Measurements from ENCODE around the gene B4GALT3. TPM values are rescaled to one million over a fixed set of nuclear protein-coding genes. Genes with fewer than 3 reads are reported as not detected.

B4GALT3 gene
- total and polyA plus RNA-seq, 2 of the 8 experiments (the other 6 are each of a cell fraction or from before 2014, with no cell fraction given), result 42.3 to 43.0 TPM

- no peak overlapping the region for H2BK5ac ChIP-seq (ENCODE audit: low read depth, low read length)
- H3K36me3 ChIP-seq (ENCODE audit: control insufficient read depth in 2 of 4, insufficient read depth in 4 of 4, low read length in 3 of 4), result peaks cover 4 to 12% (median 7%) of the 10 kb centered on the region in 4 experiments; a peak in 4 of 8 replicates
- H3K4me2 ChIP-seq (ENCODE audit: insufficient read depth in 1 of 2, low read depth in 2 of 2, low read length in 2 of 2), result no peak overlapping the region
- H3K79me1 ChIP-seq (ENCODE audit: low read depth, low read length), result no peaks in the 10 kb centered on the region
- H2BK20ac ChIP-seq (ENCODE audit: low read length), result no peak overlapping the region
- DNase-seq (ENCODE audit: low read depth in 1 of 2, low spot score in 2 of 2) (no peak), FAIRE-seq (no peak)
- no peaks in the 10 kb centered on the region for H4K20me1 ChIP-seq (replicated peaks in 1 of 2; ENCODE audit: control insufficient read depth in 1 of 2, insufficient read depth in 2 of 2, low read length in 2 of 2)
- 90% methylated on average over 5 of the region's 5 CpGs; no CpG with 5 or more reads in 1 of the 2 experiments for WGBS, 2 experiments (ENCODE audit: extremely low coverage in 1 of 2, insufficient coverage in 1 of 2, insufficient read length in 1 of 2, insufficient replicate concordance in 2 of 2, low coverage in 1 of 2, low lambda C conversion rate in 2 of 2, missing lambda C conversion rate in 1 of 2)
- H3K4ac ChIP-seq (replicated peaks; ENCODE audit: insufficient read length, low read depth, low read length), result no peak overlapping the region
- H2AK5ac ChIP-seq (ENCODE audit: low read depth, low read length), result no peak overlapping the region
- ChIA-PET POLR2A (ENCODE audit: partially characterized antibody) (no interaction called here), CTCF (ENCODE audit: partially characterized antibody) (interaction anchor here (1.0 to 6.1 kb wide), 3 partner anchors 9 to 102 kb away, joined by 3 to 67 read pairs (median 4); partner anchors contain the start of gene NDUFS2)
- TF ChIP-seq E2F6 (IDR thresholded peaks at IDR 0.05), result no peak
- no peak for TF ChIP-seq TBP (IDR thresholded peaks at IDR 0.05; ENCODE audit: low read depth, low read length)
- TF ChIP-seq TAF7 (optimal IDR thresholded peaks at IDR 0.05; ENCODE audit: borderline replicate concordance, low read depth, low read length), result no peak
- no peak for TF ChIP-seq CBX8 (IDR thresholded peaks at IDR 0.05; ENCODE audit: borderline replicate concordance, low read depth, low read length)
- no peak for TF ChIP-seq CBX5 (IDR thresholded peaks at IDR 0.05; ENCODE audit: low read depth, low read length)
- TF ChIP-seq JUN (IDR thresholded peaks at IDR 0.05; ENCODE audit: low read depth, low read length), result no peak
- no peak for TF ChIP-seq RNF2 (IDR thresholded peaks at IDR 0.05; ENCODE audit: borderline replicate concordance, low read depth, low read length, missing control alignments, poor library complexity, severe bottlenecking)
- no peak for TF ChIP-seq GTF2F1 (IDR thresholded peaks at IDR 0.05; ENCODE audit: borderline replicate concordance, low read depth, low read length)
- no peak for TF ChIP-seq BRCA1 (IDR thresholded peaks at IDR 0.05; ENCODE audit: low read depth, low read length)
- no peak for TF ChIP-seq EGR1 (IDR thresholded peaks at IDR 0.05; ENCODE audit: borderline replicate concordance, low read depth, low read length)
- TF ChIP-seq ATF2 (IDR thresholded peaks at IDR 0.05; ENCODE audit: low read length), result no peak
- H4K5ac ChIP-seq (ENCODE audit: insufficient read length, low read depth, low read length), result no peak overlapping the region
- H2BK15ac ChIP-seq (ENCODE audit: low read length), result no peak overlapping the region
- H3K18ac ChIP-seq (ENCODE audit: extremely low read depth, low read length), result no peak overlapping the region
- H2AFZ ChIP-seq (ENCODE audit: low read length), result no peak overlapping the region
- H3K27me3 ChIP-seq (replicated peaks in 1 of 4; ENCODE audit: control insufficient read depth in 3 of 4, extremely low read depth in 1 of 4, insufficient read depth in 3 of 4, low read length in 3 of 4), result no peaks in the 10 kb centered on the region; a peak in 1 of 7 replicates
- no peak overlapping the region for H3K9ac ChIP-seq (replicated peaks in 1 of 4; ENCODE audit: extremely low read depth in 1 of 4, low read depth in 3 of 4, low read length in 3 of 4)
- no peak overlapping the region for H3K27ac ChIP-seq (ENCODE audit: low read depth, low read length)
- H4K8ac ChIP-seq (ENCODE audit: extremely low read depth, insufficient read depth, low read length), result no peak overlapping the region
- H4K91ac ChIP-seq (replicated peaks; ENCODE audit: insufficient read length, low read length), result no peak overlapping the region
- H3K9me3 ChIP-seq (ENCODE audit: insufficient read depth in 2 of 2, low read depth in 1 of 2, low read length in 1 of 2), result no peaks in the 10 kb centered on the region
- no peak overlapping the region for H3K4me3 ChIP-seq (ENCODE audit: extremely low read depth in 1 of 4, insufficient read depth in 2 of 4, low read depth in 3 of 4, low read length in 4 of 4)
- H3K4me1 ChIP-seq (replicated peaks in 1 of 4; ENCODE audit: control insufficient read depth in 3 of 4, insufficient read depth in 4 of 4, low read length in 3 of 4), result no peaks in the 10 kb centered on the region; a peak in 2 of 7 replicates
- no peak overlapping the region for H3K14ac ChIP-seq (ENCODE audit: insufficient read length)
- no peaks in the 10 kb centered on the region for H3K79me2 ChIP-seq (ENCODE audit: control insufficient read depth in 1 of 2, insufficient read depth in 2 of 2, low read length in 2 of 2)
- H2BK120ac ChIP-seq (replicated peaks; ENCODE audit: low read depth, low read length), result no peak overlapping the region
- no peak overlapping the region for H3K56ac ChIP-seq (replicated peaks; ENCODE audit: insufficient read length, low read depth, low read length)
- H3K23ac ChIP-seq (ENCODE audit: insufficient read length), result no peak overlapping the region
- no peaks in the 10 kb centered on the region; the same call in 1 of the 2 replicates for H3K23me2 ChIP-seq (ENCODE audit: low read depth, low read length)
- H2BK12ac ChIP-seq (ENCODE audit: low read depth, low read length), result no peak overlapping the region
Measured at GRCh38 chr1:161189036-161189435, 11.7 kb upstream of the B4GALT3 start.

Measured in H1 (cell line).